Activated CD4-positive, alpha-beta memory T cell treated with anti-CD3 and anti-CD28 coated beads, Interleukin-2, amount 10 ng/mL, durations not matched to agents 7 days and 5 days (primary cell): ENCODE measurements around the gene STX8. TPM values are rescaled to one million over a fixed set of nuclear protein-coding genes. Genes with fewer than 3 reads are reported as not detected.
"Not testable (repeated sequence)": the region's sequence is repeated elsewhere in the genome, so short reads cannot be mapped to it uniquely, and the experiment has no call there.

Experiments
- CTCF ChIA-PET: fragments of 350-600 bp; sonication (Branson Sonifier 250); formaldehyde crosslinking; loops from one replicate; lab custom pipeline; 2021; ENCODE audit warnings: antibody characterized with exemption, inconsistent platforms; lab: Charles Lee
- POLR2A ChIA-PET: fragments of 350-600 bp; sonication (Branson Sonifier 250); formaldehyde crosslinking; loops from one replicate; lab custom pipeline; 2021; ENCODE audit warnings: antibody characterized with exemption; lab: Charles Lee
- DNase-seq: peaks from one replicate; pipeline ENCODE4 v3.0.0-alpha.2; 2020
- H3K27ac Mint-ChIP-seq: one replicate; pipeline ENCODE4 v1.8.0; 2021; ENCODE audit warnings: mild to moderate bottlenecking, mixed read lengths
- H3K27me3 Mint-ChIP-seq: one replicate; pipeline ENCODE4 v1.8.0; 2021; ENCODE audit warnings: mixed read lengths
- H3K36me3 Mint-ChIP-seq: one replicate; pipeline ENCODE4 v1.8.0; 2021; ENCODE audit warnings: low read depth, mixed read lengths
- H3K4me1 Mint-ChIP-seq: one replicate; pipeline ENCODE4 v1.8.0; 2021; ENCODE audit warnings: mixed read lengths
- H3K4me3 Mint-ChIP-seq: one replicate; pipeline ENCODE4 v1.8.0; 2021; ENCODE audit warnings: mild to moderate bottlenecking, mixed read lengths
- H3K9me3 Mint-ChIP-seq: one replicate; pipeline ENCODE4 v1.8.0; 2021; ENCODE audit warnings: mixed read lengths
- total RNA-seq, 2 experiments: library from RNA; stranded (reverse); gene quantifications; one replicate each; pipeline ENCODE4 v1.2.3, GENCODE V29; 2021

The STX8 gene
- total RNA-seq, 2 experiments from 2014 or later: 76.6 to 76.7 TPM

DNA sequence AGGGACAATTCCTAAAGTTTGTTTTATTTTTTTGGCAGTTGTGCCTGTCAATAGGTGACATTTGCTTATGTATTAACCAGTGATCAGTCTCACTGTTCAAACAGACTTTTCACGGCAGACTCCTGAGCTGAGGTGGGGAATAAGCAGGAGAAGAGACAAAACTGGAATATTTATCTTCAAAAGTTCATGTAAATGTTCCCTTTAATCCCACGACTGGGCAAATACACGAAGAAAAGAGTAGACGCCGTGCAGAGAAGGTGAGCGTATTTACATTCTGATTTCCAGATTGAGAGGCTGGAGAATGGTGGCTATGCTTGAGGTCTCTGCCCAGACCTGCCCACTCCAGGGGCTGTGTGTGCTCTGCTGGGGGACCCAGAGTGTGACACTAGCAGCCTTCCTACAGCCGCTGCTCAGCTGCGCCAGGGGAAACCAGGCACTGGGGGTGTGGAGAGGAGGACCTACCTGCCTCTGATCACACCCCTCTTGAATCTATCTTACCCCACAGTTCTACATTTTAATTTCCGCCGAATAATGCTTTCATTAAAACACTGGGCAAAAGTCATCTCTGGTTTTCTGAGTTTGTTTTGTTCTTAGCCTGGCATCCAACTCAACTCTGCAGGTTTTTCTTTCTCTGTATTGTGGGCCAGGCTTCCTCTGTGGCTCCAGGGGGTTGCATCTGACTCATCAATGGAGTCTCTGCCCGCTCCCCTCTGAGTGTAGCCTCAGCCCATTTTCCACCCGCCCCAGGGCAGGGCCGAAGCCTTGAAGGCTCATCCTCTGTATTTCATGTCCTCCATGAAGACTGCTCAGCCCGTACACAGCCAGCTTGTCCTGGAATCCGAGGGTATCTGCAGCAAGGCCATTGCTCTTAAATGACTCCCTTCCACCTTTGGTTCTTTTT lies 317.3 kb downstream of the STX8 start:
- POLR2A ChIA-PET: no interaction called here
- no peaks in the 10 kb centered on the region for H3K9me3 Mint-ChIP-seq
- CTCF ChIA-PET: no interaction called here
- no peaks in the 10 kb centered on the region for H3K36me3 Mint-ChIP-seq
- H3K4me1 Mint-ChIP-seq: peaks cover 1% of the 10 kb centered on the region
- H3K27ac Mint-ChIP-seq: no peak overlapping the region
- no peaks in the 10 kb centered on the region for H3K27me3 Mint-ChIP-seq
- no peak overlapping the region for H3K4me3 Mint-ChIP-seq
- DNase-seq: no peak

DNA sequence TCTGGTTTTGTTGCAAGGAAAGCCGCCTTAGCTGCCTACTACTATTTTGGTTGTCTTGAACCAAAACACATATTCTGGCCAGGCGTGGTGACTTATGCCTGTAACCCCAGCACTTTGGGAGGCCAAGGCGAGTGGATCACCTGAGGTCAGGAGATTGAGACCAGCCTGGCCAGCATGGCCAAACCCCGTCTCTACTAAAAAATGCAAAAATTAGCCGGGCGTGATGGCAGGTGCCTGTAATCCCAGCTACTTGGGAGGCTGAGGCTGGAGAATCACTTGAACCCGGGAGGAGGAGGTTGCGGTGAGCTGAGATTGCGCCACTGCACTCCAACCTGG lies 318.0 kb downstream of the STX8 start:
- DNase-seq, H3K27ac Mint-ChIP-seq, POLR2A ChIA-PET, H3K4me3 Mint-ChIP-seq, H3K27me3 Mint-ChIP-seq, H3K9me3 Mint-ChIP-seq, H3K36me3 Mint-ChIP-seq, CTCF ChIA-PET, H3K4me1 Mint-ChIP-seq: not testable (repeated sequence)

GRCh38 chr17:9256751-9257629 lies 318.6 kb downstream of the STX8 start:
- H3K27me3 Mint-ChIP-seq: no peaks in the 10 kb centered on the region
- H3K36me3 Mint-ChIP-seq: no peaks in the 10 kb centered on the region
- H3K9me3 Mint-ChIP-seq: no peaks in the 10 kb centered on the region
- ChIA-PET CTCF (no interaction called here), POLR2A (no interaction called here)
- peaks cover 9% of the 10 kb centered on the region for H3K4me1 Mint-ChIP-seq
- H3K4me3 Mint-ChIP-seq: no peak overlapping the region
- DNase-seq: no peak
- H3K27ac Mint-ChIP-seq: no peak overlapping the region

DNA sequence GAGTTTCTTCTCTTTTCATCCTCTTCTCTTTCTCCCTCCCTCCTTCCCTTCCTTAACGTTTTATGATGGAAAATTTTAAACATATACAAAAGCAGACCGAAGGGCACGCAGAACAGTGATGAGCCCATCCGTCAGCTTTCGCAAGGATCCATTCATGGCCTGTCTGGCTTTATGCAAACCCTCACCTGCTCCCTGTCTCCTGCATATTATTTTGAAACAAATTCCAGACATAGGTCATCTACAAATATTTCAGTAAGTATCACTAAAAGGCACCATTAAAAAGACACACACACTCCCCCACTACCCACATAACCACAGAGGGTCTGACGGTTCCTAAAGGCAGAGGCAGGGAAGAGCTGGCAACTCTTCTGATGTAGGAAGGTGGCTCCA lies 319.3 kb downstream of the STX8 start:
- Mint-ChIP-seq H3K9me3 (no peaks in the 10 kb centered on the region), H3K36me3 (no peaks in the 10 kb centered on the region), H3K27me3 (no peaks in the 10 kb centered on the region), H3K4me1 (peaks cover 9% of the 10 kb centered on the region), H3K27ac (no peak overlapping the region), H3K4me3 (no peak overlapping the region)
- ChIA-PET CTCF (no interaction called here), POLR2A (no interaction called here)
- DNase-seq: no peak

- no peak for DNase-seq
- ChIA-PET POLR2A (no interaction called here), CTCF (no interaction called here)
- H3K27ac Mint-ChIP-seq: no peak overlapping the region
- H3K4me1 Mint-ChIP-seq: peaks cover 12% of the 10 kb centered on the region
- no peaks in the 10 kb centered on the region for H3K9me3 Mint-ChIP-seq
- no peaks in the 10 kb centered on the region for H3K27me3 Mint-ChIP-seq
- no peaks in the 10 kb centered on the region for H3K36me3 Mint-ChIP-seq
- H3K4me3 Mint-ChIP-seq: no peak overlapping the region
Observed at GRCh38 chr17:9255833-9256232, 319.8 kb downstream of the STX8 start.

- H3K36me3 Mint-ChIP-seq: no peaks in the 10 kb centered on the region
- peaks cover 10% of the 10 kb centered on the region for H3K4me1 Mint-ChIP-seq
- H3K27me3 Mint-ChIP-seq: no peaks in the 10 kb centered on the region
- no peaks in the 10 kb centered on the region for H3K9me3 Mint-ChIP-seq
- no peak overlapping the region for H3K27ac Mint-ChIP-seq
- no peak overlapping the region for H3K4me3 Mint-ChIP-seq
- ChIA-PET POLR2A (no interaction called here), CTCF (no interaction called here)
- no peak for DNase-seq
Observed at GRCh38 chr17:9254841-9255240, 320.8 kb downstream of the STX8 start.

DNA sequence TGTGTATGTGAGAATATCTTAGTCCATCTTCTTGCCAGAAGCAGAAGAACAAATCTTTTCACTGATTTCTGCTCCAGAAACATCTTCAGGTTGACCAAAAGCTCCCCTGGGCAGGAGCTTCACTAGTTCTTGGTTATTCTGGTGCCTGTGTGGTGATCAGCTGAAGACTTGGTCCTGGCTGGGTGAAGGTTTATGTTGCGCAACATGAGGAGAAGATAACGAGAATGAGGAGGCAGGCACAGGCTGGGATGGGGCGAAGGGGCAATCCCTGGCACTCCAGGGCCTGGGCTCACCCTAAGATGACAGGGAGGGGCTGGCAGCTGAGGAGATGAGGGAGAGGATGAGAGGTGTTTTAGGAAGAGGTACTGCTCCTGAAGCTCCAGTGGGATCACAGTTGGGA lies 322.3 kb downstream of the STX8 start:
- ChIA-PET POLR2A (no interaction called here), CTCF (no interaction called here)
- H3K36me3 Mint-ChIP-seq: no peaks in the 10 kb centered on the region
- no peak overlapping the region for H3K4me3 Mint-ChIP-seq
- H3K27me3 Mint-ChIP-seq: no peaks in the 10 kb centered on the region
- DNase-seq: no peak
- no peaks in the 10 kb centered on the region for H3K9me3 Mint-ChIP-seq
- H3K4me1 Mint-ChIP-seq: peaks cover 10% of the 10 kb centered on the region
- no peak overlapping the region for H3K27ac Mint-ChIP-seq

DNA sequence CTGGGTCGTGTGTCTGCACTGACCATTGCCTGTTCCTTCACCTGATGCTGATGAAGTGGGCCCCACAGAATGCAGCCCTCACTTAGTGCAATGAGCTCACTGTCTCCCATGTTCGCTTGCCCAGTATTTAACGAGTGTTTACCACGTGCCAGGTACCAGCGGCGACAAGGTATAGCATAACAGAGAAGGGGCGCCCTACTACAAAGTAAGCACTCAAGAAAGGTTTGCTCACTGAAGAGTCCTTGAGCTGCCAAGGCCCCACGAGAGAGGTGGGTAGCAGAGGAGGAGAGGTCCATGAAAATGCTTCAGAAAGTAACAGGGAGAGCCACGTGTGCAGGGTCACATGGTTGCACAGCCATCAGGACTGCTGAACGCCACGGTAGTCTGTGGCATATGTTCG lies 324.3 kb downstream of the STX8 start:
- ChIA-PET CTCF (interaction anchor here (0.5 to 1.5 kb wide), 2 partner anchors 41 to 104 kb away, joined by 4 to 5 read pairs; no protein-coding TSS in a partner anchor), POLR2A (no interaction called here)
- Mint-ChIP-seq H3K4me1 (peaks cover 10% of the 10 kb centered on the region), H3K27ac (no peak overlapping the region), H3K36me3 (no peaks in the 10 kb centered on the region), H3K9me3 (no peaks in the 10 kb centered on the region), H3K27me3 (no peaks in the 10 kb centered on the region), H3K4me3 (no peak overlapping the region)
- no peak for DNase-seq

DNA sequence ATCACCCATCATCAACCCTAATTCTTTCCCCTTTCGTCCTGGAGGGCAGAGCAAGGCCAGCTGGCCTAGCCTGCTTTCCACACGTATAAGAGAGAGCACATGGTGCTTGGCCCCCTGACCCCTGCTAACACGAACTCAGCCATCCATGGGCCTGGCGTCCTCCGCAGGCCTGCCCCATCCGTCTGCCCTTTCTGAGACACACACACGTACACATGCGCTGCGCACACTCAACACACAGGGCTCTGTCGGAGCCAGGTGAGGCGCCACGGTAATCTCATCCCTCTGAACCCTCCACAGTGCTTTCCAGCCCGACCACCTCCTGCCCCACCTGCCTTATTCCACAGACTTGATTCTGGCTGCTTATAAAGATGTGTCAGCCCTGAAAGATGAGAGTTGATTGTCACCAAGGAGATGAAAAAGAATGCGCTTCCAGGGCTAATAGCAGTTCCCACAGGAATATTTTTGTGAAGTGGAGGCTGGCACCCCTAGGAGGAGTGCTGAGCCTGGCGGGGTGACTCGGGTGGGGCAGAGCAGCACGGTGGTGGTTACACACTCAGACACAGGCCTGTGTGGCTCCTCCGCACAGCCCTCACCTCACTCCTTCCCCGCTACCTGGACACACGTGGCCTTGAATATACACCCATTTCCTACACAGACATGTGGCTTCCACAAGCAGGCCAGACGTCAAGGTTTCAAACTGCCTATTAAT lies 326.2 kb downstream of the STX8 start:
- Mint-ChIP-seq H3K9me3 (no peaks in the 10 kb centered on the region), H3K4me3 (no peak overlapping the region), H3K27me3 (no peaks in the 10 kb centered on the region), H3K4me1 (peaks cover 10% of the 10 kb centered on the region), H3K36me3 (no peaks in the 10 kb centered on the region), H3K27ac (no peak overlapping the region)
- ChIA-PET POLR2A (no interaction called here), CTCF (interaction anchor here (1.5 kb wide), 1 partner anchor 43 kb away, joined by 5 read pairs; no protein-coding TSS in a partner anchor)
- DNase-seq: no peak

DNA sequence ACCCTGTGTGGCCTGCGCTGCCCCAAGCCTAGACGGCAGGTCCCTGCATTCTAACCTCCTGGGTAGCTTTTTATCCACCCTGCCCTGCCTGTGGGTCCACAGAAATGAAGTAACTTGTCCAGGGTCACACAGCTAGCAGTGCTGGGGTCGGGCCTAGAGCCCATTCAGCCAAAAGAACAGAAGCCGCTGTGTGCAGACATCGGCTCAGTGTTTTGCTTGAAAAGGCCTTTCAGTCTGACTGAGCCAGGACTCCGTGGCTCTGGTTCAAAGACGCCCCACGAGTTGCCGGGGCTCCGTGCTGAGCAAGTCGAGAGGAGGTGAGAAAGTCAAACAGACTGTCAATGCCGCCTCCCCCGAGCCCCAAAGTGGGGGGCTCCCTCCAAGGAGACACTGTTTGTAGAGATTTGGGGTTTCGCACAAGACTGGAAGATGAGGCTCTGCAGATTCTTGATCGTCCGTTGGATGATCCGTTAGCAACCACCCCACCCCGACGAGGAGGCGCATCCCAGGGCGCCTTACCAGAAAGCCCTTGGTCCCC lies 328.1 kb downstream of the STX8 start:
- H3K27ac Mint-ChIP-seq: no peak overlapping the region
- no peak overlapping the region for H3K4me3 Mint-ChIP-seq
- no peaks in the 10 kb centered on the region for H3K36me3 Mint-ChIP-seq
- ChIA-PET POLR2A (no interaction called here), CTCF (no interaction called here)
- peaks cover 3% of the 10 kb centered on the region for H3K4me1 Mint-ChIP-seq
- H3K9me3 Mint-ChIP-seq: no peaks in the 10 kb centered on the region
- no peaks in the 10 kb centered on the region for H3K27me3 Mint-ChIP-seq
- DNase-seq: no peak

DNA sequence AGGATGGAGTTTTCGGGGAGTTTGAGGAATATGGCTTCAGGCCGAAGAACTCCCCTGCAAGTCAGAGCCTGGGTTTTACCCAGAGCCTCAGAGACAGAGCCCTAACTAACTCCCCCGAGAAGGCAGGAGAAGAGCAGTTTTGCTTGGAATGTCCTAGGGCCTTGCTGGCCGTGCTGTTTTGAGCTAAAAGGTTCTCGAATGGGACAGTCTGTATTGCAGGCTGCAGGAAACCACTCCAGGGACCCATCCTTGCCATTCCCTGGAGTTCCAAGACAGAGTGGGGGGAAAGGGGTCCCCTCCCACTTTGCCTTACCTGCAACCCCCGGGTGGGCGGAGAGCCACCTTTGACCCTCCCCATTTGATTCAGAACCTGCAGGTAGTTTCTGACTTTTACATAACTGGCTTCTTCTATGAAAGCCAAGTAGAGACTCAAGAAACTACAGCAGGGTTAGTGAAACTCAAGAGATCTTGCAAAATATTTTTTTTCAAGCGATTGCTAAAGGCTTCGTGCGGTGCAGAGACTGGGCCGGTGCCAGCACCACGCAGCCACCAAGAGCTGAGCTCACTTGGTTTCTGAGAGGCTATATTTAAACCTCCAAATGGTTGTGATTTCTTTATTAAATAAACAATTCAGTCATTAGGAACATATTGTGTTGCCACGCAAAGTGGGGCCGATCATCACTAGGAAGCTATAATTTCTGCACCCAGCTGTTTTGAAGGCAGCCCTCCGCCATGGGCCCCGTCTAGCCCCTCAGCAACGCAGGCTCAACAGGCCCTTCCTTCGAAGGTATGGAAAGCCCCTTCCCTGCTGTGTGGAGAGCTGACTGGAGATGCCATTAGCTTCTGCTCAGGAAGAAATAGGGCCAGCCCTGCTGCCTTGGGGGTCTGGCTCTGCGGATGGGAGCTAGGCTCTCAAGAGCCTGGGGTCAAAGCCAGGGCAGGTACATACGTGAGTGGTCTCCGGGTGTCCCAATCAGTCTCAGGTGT lies 331.3 kb downstream of the STX8 start:
- H3K36me3 Mint-ChIP-seq: no peaks in the 10 kb centered on the region

GRCh38 chr17:9242983-9243382 lies 332.6 kb downstream of the STX8 start:
- H3K9me3 Mint-ChIP-seq: no peaks in the 10 kb centered on the region
- peaks cover 12% of the 10 kb centered on the region for H3K4me1 Mint-ChIP-seq
- no peak for DNase-seq
- H3K27ac Mint-ChIP-seq: no peak overlapping the region
- no peaks in the 10 kb centered on the region for H3K36me3 Mint-ChIP-seq
- H3K4me3 Mint-ChIP-seq: no peak overlapping the region
- ChIA-PET CTCF (no interaction called here), POLR2A (no interaction called here)
- H3K27me3 Mint-ChIP-seq: peaks cover 3% of the 10 kb centered on the region

More for the DNA sequence above, 331.3 kb downstream of the STX8 start:
- POLR2A ChIA-PET: no interaction called here
- H3K27me3 Mint-ChIP-seq: no peaks in the 10 kb centered on the region
- H3K4me1 Mint-ChIP-seq: peaks cover 6% of the 10 kb centered on the region
- H3K4me3 Mint-ChIP-seq: no peak overlapping the region
- CTCF ChIA-PET: no interaction called here
- no peaks in the 10 kb centered on the region for H3K9me3 Mint-ChIP-seq
- DNase-seq: no peak
- H3K27ac Mint-ChIP-seq: no peak overlapping the region
